ENCODE results near the gene SH3TC1. TPM values are rescaled to one million over a fixed set of nuclear protein-coding genes. Genes with fewer than 3 reads are reported as not detected.

The SH3TC1 gene
- total RNA-seq, 1 donor from 2014 or later: 23.2 TPM

- no peak for TF ChIP-seq CTCF (IDR thresholded peaks at IDR 0.05; ENCODE audit: unreplicated experiment)
- Mint-ChIP-seq H3K4me3 (no peak overlapping the region), H3K27ac (no peak overlapping the region), H3K36me3 (no peaks in the 10 kb centered on the region), H3K27me3 (ENCODE audit: low read depth) (no peaks in the 10 kb centered on the region), H3K9me3 (no peaks in the 10 kb centered on the region), H3K4me1 (peaks cover 83% of the 10 kb centered on the region)
- DNase-seq (ENCODE audit: low spot score in 2 of 2, unreplicated experiment in 2 of 2): no peak
These were observed 3.9 kb downstream of the SH3TC1 start for GRCh38 chr4:8203052-8203401.

GRCh38 chr4:8203817-8204216 is 4.7 kb downstream of the SH3TC1 start:
- Mint-ChIP-seq H3K4me3 (no peak overlapping the region), H3K4me1 (peaks cover 75% of the 10 kb centered on the region), H3K27me3 (ENCODE audit: low read depth) (no peaks in the 10 kb centered on the region), H3K9me3 (no peaks in the 10 kb centered on the region), H3K36me3 (no peaks in the 10 kb centered on the region), H3K27ac (no peak overlapping the region)
- DNase-seq (ENCODE audit: low spot score in 2 of 2, unreplicated experiment in 2 of 2): no peak
- no peak for TF ChIP-seq CTCF (IDR thresholded peaks at IDR 0.05; ENCODE audit: unreplicated experiment)

- DNase-seq (ENCODE audit: low spot score in 2 of 2, unreplicated experiment in 2 of 2): no peak
- Mint-ChIP-seq H3K4me3 (no peak overlapping the region), H3K36me3 (no peaks in the 10 kb centered on the region), H3K27me3 (ENCODE audit: low read depth) (no peaks in the 10 kb centered on the region), H3K9me3 (no peaks in the 10 kb centered on the region), H3K27ac (no peak overlapping the region), H3K4me1 (peaks cover 70% of the 10 kb centered on the region)
- TF ChIP-seq CTCF (IDR thresholded peaks at IDR 0.05; ENCODE audit: unreplicated experiment): no peak
These were observed 5.6 kb downstream of the SH3TC1 start for GRCh38 chr4:8204576-8205227.

- Mint-ChIP-seq H3K27me3 (ENCODE audit: low read depth) (no peaks in the 10 kb centered on the region), H3K9me3 (no peaks in the 10 kb centered on the region), H3K27ac (no peak overlapping the region), H3K36me3 (no peaks in the 10 kb centered on the region), H3K4me3 (no peak overlapping the region), H3K4me1 (peaks cover 65% of the 10 kb centered on the region)
- no peak for TF ChIP-seq CTCF (IDR thresholded peaks at IDR 0.05; ENCODE audit: unreplicated experiment)
- no peak for DNase-seq (ENCODE audit: low spot score in 2 of 2, unreplicated experiment in 2 of 2)
These were observed 6.2 kb downstream of the SH3TC1 start for GRCh38 chr4:8205241-8205707.

- Mint-ChIP-seq H3K27me3 (ENCODE audit: low read depth) (no peaks in the 10 kb centered on the region), H3K9me3 (no peaks in the 10 kb centered on the region), H3K4me1 (peaks cover 58% of the 10 kb centered on the region), H3K4me3 (peak overlapping the region; percentile 10), H3K27ac (peak overlapping the region; percentile 77), H3K36me3 (no peaks in the 10 kb centered on the region)
- peak in 1 of 2 experiments; percentile 55 for DNase-seq (ENCODE audit: low spot score in 2 of 2, unreplicated experiment in 2 of 2)
- no peak for TF ChIP-seq CTCF (IDR thresholded peaks at IDR 0.05; ENCODE audit: unreplicated experiment)
These were observed 6.9 kb downstream of the SH3TC1 start for GRCh38 chr4:8205749-8206611.
